A549 (cell line): ENCODE data around the gene PLEKHA7. TPM values are rescaled to one million over a fixed set of nuclear protein-coding genes. Genes with fewer than 3 reads are reported as not detected.

ENCODE experiments used
- ATAC-seq, 2 experiments: fragments of 200-7000 bp in 1 of 2; fragments of >200 bp in 1 of 2; cut with Nextera tagmentation in 1 of 2; cut with Tn5 transposase in 1 of 2; 3 replicates each; pipeline versions ENCODE4 v1.8.0 to v1.9.1; 2018 to 2020; ENCODE audit warnings: mild to moderate bottlenecking in 1 of 2, moderate library complexity in 1 of 2
- CTCF ChIA-PET: fragments of 300-600 bp; sonication (Branson Sonifier 250); formaldehyde crosslinking; extraction: SDS; loops from one replicate; lab custom pipeline; 2021; ENCODE audit warnings: antibody characterized with exemption, inconsistent platforms; lab: Yijun Ruan, JAX
- POLR2A ChIA-PET: fragments of 350-600 bp; formaldehyde crosslinking; extraction: SDS; loops from one replicate; lab custom pipeline; 2021; ENCODE audit warnings: antibody characterized with exemption, inconsistent platforms; lab: Yijun Ruan, JAX
- DNase-seq, 2 experiments: peaks; one replicate each; pipeline versions ENCODE4 v3.0.0 to v3.0.0-alpha.2; 2011 to 2016; ENCODE audit warnings: low read depth in 1 of 2, low spot score in 1 of 2
- FAIRE-seq: peaks from 2 replicates; lab custom pipeline; 2011; peaks lifted over from hg19 to GRCh38; lab: Jason Lieb, UNC
- H3K27ac ChIP-seq, 2 experiments: fragments of >200 bp; sonication (Bioruptor Twin); formaldehyde crosslinking; 3 replicates each; pipeline ENCODE4 v1.5.1; 2016 to 2017
- H3K4me1 ChIP-seq: fragments of >200 bp; sonication (Bioruptor Twin); formaldehyde crosslinking; 3 replicates; pipeline ENCODE4 v1.6.1; 2016
- H3K4me2 ChIP-seq: fragments of >200 bp; sonication (Bioruptor Twin); formaldehyde crosslinking; 3 replicates; pipeline ENCODE4 v1.6.1; 2016
- H3K4me3 ChIP-seq: fragments of >200 bp; sonication (Bioruptor Twin); formaldehyde crosslinking; 3 replicates; pipeline ENCODE4 v1.5.1; 2016
- H3K9me3 ChIP-seq: fragments of >200 bp; sonication (Bioruptor Twin); formaldehyde crosslinking; 3 replicates; pipeline ENCODE4 v1.6.1; 2016
- CEBPB ChIP-seq, 2 experiments: fragments of >200 bp in 1 of 2; sonication (Bioruptor Twin) in 1 of 2; formaldehyde crosslinking in 1 of 2; IDR thresholded peaks; 2 replicates each; pipeline ENCODE4 v1.6.1; 2012 to 2016
- E2F6 ChIP-seq: IDR thresholded peaks from 2 replicates; pipeline ENCODE4 v1.6.1; 2012; ENCODE audit warnings: low read depth, borderline replicate concordance
- ELK1 ChIP-seq: fragments of 150-350 bp; IDR thresholded peaks from 2 replicates; pipeline ENCODE4 v1.6.1; 2014; ENCODE audit warnings: low read depth, mild to moderate bottlenecking, low read length
- EP300 ChIP-seq, 2 experiments: fragments of >200 bp; sonication (Bioruptor Twin); formaldehyde crosslinking; IDR thresholded peaks; 2 replicates in 1 of 2; 3 replicates in 1 of 2; pipeline ENCODE4 v1.6.1; 2016 to 2017
- FOSB ChIP-seq: fragments of 250-450 bp; sonication (Bioruptor Pico); IDR thresholded peaks from 2 replicates; pipeline ENCODE4 v1.5.0; 2020; ENCODE audit warnings: mild to moderate bottlenecking, moderate library complexity
- FOSL2 ChIP-seq, 2 experiments: fragments of 450-650 bp in 1 of 2; fragments of >200 bp in 1 of 2; sonication (Bioruptor Twin) in 1 of 2; formaldehyde crosslinking; IDR thresholded peaks; 2 replicates each; pipeline versions ENCODE4 v1.5.0 to v1.6.1; 2016 to 2020; ENCODE audit warnings: mild to moderate bottlenecking in 1 of 2, moderate library complexity in 1 of 2
- FOXS1 ChIP-seq: fragments of 250-450 bp; sonication (Bioruptor Pico); IDR thresholded peaks from 2 replicates; pipeline ENCODE4 v1.5.0; 2020; ENCODE audit warnings: mild to moderate bottlenecking, moderate library complexity
- HES2 ChIP-seq: fragments of >200 bp; sonication (Bioruptor Twin); formaldehyde crosslinking; IDR thresholded peaks from 2 replicates; pipeline ENCODE4 v1.6.1; 2016
- HEYL ChIP-seq: fragments of 250-450 bp; sonication (Bioruptor Pico); IDR thresholded peaks from 2 replicates; pipeline ENCODE4 v1.8.0; 2021; ENCODE audit warnings: mild to moderate bottlenecking, moderate library complexity
- NR3C1 ChIP-seq: fragments of >200 bp; sonication (Bioruptor Twin); formaldehyde crosslinking; IDR thresholded peaks from 3 replicates; pipeline ENCODE4 v1.6.1; 2017
- PHF8 ChIP-seq: fragments of 200-600 bp; sonication (generic); IDR thresholded peaks from 2 replicates; pipeline ENCODE4 v1.6.1; 2016; ENCODE audit warnings: low read depth, mild to moderate bottlenecking, antibody characterized with exemption, moderate library complexity, borderline replicate concordance
- POLR2A ChIP-seq: IDR thresholded peaks from 2 replicates; pipeline ENCODE4 v1.6.1; 2012; ENCODE audit warnings: mild to moderate bottlenecking, low read length
- RAD21 ChIP-seq, 2 experiments: fragments of >200 bp in 1 of 2; sonication (Bioruptor Twin) in 1 of 2; formaldehyde crosslinking in 1 of 2; IDR thresholded peaks in 1 of 2; conservative IDR thresholded peaks in 1 of 2; 2 replicates in 1 of 2; 3 replicates in 1 of 2; pipeline ENCODE4 v1.6.1; 2012 to 2018; ENCODE audit warnings: inconsistent platforms in 1 of 2
- RNF2 ChIP-seq: fragments of 200-600 bp; sonication (generic); IDR thresholded peaks from 2 replicates; pipeline ENCODE4 v1.6.1; 2016; ENCODE audit warnings: low read depth, mild to moderate bottlenecking, antibody characterized with exemption, moderate library complexity, borderline replicate concordance
- SMC3 ChIP-seq: fragments of >200 bp; sonication (Bioruptor Twin); formaldehyde crosslinking; IDR thresholded peaks from 3 replicates; pipeline ENCODE4 v1.6.1; 2018; ENCODE audit warnings: inconsistent platforms
- TFCP2L1 ChIP-seq: fragments of 250-450 bp; sonication (Bioruptor Pico); IDR thresholded peaks from 2 replicates; pipeline ENCODE4 v1.5.0; 2021; ENCODE audit warnings: mild to moderate bottlenecking
- ZC3H11A ChIP-seq: fragments of 450-650 bp; IDR thresholded peaks from 2 replicates; pipeline ENCODE4 v1.6.1; 2014; ENCODE audit warnings: antibody characterized with exemption, mild to moderate bottlenecking
- ZNF302 ChIP-seq: fragments of 250-450 bp; sonication (Bioruptor Pico); IDR thresholded peaks from 2 replicates; pipeline ENCODE4 v1.9.0; 2021; ENCODE audit warnings: inconsistent platforms, mild to moderate bottlenecking, moderate library complexity
- WGBS: methylation state at CpG from one replicate; pipeline ENCODE4 v1.1.6; 2017; ENCODE audit errors: missing lambda C conversion rate; 5-methylcytosine and 5-hydroxymethylcytosine counted together
- polyA plus RNA-seq, 4 experiments: library from polyadenylated mRNA; depleted of rRNA in 3 of 4; stranded (reverse); fragments of >200 nt; fragmentation: RNase III in 1 of 4; extraction: RNeasy Plus Mini Kit Qiagen cat#74134 plus additional on column Dnase treatment in 1 of 4; gene quantifications; 2 replicates in 3 of 4; 3 replicates in 1 of 4; pipeline ENCODE4 v1.2.3, GENCODE V29; 2011 to 2017
- TF ChIP-seq, protein P1 (sequence below): fragments of >200 bp; sonication (Bioruptor Twin); formaldehyde crosslinking; IDR thresholded peaks from 3 replicates; pipeline ENCODE4 v1.5.1; 2016
- TF ChIP-seq, protein P2 (sequence below): fragments of 250-450 bp; sonication (Bioruptor Pico); IDR thresholded peaks from 2 replicates; pipeline ENCODE4 v1.5.0; 2020; ENCODE audit warnings: low read depth, mild to moderate bottlenecking, moderate library complexity
- TF ChIP-seq, protein P3 (sequence below): IDR thresholded peaks from 2 replicates; pipeline ENCODE4 v1.6.1; 2012

Gene PLEKHA7
- polyA plus RNA-seq, 2 of the 4 experiments (the other 2 are of a cell fraction) = 8.7 to 13.8 TPM

DNA sequence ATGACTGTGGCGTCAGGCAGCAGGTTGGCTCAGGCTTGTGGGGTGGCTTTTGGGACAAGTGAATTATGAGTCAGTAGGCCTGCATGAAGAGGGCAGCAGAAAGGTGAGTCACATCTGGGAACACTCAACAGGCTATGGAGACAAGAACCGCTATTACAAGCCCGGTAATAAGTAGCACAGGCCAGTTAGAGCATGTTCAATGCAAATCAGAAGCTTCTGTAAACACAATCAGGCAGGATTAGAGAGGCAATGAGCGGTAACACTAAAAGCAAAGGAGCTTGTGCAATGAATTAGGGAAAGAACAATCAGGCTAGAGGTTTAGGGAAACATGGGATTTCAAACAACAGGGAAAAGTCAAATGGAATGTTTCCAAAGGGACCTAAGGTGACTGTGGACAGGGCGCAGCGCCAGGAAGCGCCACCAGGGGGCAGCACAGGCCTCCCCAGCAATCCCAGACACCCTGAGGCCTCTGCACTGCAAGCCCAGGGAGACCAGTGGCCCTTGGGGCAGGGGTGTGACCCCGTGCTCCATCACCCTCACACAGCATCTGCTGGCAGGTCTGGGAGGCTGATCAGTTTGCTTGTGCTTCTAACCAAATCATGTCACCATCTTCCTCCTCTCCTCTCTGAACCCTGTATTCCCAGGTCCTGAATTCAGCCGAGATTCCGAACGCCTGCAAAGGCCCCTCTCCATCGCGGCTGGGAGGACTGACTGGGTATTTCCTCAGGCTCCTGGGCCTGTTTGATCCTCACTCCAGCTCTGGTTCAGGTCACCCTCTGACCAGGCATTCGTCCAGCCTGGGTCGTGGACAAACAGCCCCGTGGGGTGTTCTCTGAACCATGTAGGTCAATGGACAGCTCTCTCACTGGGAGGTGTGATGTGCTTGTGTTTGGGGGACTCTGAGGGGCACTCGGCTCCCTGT lies 225.8 kb downstream of the PLEKHA7 start:
- peak; percentile 70 for DNase-seq
- no peak for TF ChIP-seq HES2
- TF ChIP-seq, protein P1, sequence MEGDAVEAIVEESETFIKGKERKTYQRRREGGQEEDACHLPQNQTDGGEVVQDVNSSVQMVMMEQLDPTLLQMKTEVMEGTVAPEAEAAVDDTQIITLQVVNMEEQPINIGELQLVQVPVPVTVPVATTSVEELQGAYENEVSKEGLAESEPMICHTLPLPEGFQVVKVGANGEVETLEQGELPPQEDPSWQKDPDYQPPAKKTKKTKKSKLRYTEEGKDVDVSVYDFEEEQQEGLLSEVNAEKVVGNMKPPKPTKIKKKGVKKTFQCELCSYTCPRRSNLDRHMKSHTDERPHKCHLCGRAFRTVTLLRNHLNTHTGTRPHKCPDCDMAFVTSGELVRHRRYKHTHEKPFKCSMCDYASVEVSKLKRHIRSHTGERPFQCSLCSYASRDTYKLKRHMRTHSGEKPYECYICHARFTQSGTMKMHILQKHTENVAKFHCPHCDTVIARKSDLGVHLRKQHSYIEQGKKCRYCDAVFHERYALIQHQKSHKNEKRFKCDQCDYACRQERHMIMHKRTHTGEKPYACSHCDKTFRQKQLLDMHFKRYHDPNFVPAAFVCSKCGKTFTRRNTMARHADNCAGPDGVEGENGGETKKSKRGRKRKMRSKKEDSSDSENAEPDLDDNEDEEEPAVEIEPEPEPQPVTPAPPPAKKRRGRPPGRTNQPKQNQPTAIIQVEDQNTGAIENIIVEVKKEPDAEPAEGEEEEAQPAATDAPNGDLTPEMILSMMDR = peak; percentile 86
- TF ChIP-seq SMC3 = peak; percentile 62
- TF ChIP-seq FOSL2 (IDR thresholded peaks at IDR 0.05) = no peak
- TF ChIP-seq FOSL2 (CRISPR knock-in tag; IDR thresholded peaks at IDR 0.05) = 0 out of 2 replicates have a peak, but pooled peaks have one; percentile 15
- peak; percentile 64 to 67 for TF ChIP-seq RAD21 (conservative IDR thresholded peaks at IDR 0.05 in 1 of 2, IDR thresholded peaks at IDR 0.05 in 1 of 2)
- 49% methylated on average over 15 of the region's 17 CpGs for WGBS
- Histone ChIP-seq H3K4me1 (peaks cover 34% of the 10 kb centered on the region), H3K9me3 (no peaks in the 10 kb centered on the region), H3K4me2 (no peak overlapping the region), H3K27ac (peak overlapping the region in 1 of 2 experiments; percentile 51; a peak in 3 of 6 replicates), H3K4me3 (no peak overlapping the region)
- peak; percentile 55 to 83; a peak in 5 of 6 replicates for ATAC-seq
- ChIA-PET CTCF (interaction anchor here (0.7 to 7.9 kb wide), 36 partner anchors 9 to 380 kb away, joined by 3 to 94 read pairs (median 4); partner anchors contain the start of gene C11orf58), POLR2A (no interaction called here)
- no peak for FAIRE-seq

DNA sequence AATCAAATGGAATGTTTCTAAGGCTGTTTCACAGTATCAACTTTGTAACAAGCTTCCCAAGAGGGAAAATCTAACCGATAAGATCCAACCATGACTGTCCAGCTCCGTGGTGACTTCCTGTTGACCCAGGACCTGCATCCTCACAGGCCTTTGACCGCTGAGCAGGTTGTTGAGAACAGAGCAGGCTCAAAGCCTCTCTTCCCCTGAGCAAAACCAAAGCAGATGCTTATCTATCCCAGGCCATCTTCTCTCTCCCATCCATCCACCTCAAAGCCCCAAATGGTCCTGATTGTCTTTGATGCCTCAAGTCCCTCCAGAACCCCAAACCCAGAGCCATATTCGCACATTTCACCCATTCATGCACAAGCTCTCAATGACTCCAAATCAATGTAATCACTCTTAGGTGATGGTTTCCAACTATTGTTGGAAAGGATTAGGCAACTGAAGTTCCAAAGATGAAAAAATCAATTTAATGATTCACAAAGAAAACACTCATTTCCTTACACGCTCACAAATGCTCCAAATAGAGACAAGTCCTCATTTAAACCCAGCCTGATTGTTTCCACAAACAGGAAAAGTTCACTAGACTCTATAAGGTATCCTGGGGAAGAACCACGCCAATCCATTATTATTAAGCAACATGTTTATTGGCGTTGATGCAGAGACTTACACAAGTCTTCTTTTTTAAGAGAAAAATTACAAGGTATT lies 227.0 kb downstream of the PLEKHA7 start:
- no peak overlapping the region for H3K4me3 ChIP-seq
- H3K9me3 ChIP-seq = no peaks in the 10 kb centered on the region
- H3K27ac ChIP-seq = no peak overlapping the region

GRCh38 chr11:16786131-16786530 lies 228.1 kb downstream of the PLEKHA7 start:
- ATAC-seq (no peak), DNase-seq (no peak), FAIRE-seq (no peak)
- H3K9me3 ChIP-seq = no peaks in the 10 kb centered on the region
- ChIA-PET POLR2A (no interaction called here), CTCF (interaction anchor here (0.6 to 7.9 kb wide), 31 partner anchors 8 to 323 kb away, joined by 3 to 94 read pairs (median 5); no protein-coding TSS in a partner anchor)
- 87% methylated on average over 6 of the region's 6 CpGs for WGBS
- no peak overlapping the region for H3K27ac ChIP-seq
- no peak overlapping the region for H3K4me3 ChIP-seq
- H3K4me2 ChIP-seq = no peak overlapping the region
- H3K4me1 ChIP-seq = peaks cover 19% of the 10 kb centered on the region
- TF ChIP-seq, protein P2, sequence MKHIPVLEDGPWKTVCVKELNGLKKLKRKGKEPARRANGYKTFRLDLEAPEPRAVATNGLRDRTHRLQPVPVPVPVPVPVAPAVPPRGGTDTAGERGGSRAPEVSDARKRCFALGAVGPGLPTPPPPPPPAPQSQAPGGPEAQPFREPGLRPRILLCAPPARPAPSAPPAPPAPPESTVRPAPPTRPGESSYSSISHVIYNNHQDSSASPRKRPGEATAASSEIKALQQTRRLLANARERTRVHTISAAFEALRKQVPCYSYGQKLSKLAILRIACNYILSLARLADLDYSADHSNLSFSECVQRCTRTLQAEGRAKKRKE (CRISPR knock-in tag) = no peak
- no peak for TF ChIP-seq CEBPB (IDR thresholded peaks at IDR 0.05)
- TF ChIP-seq RNF2 = no peak
- no peak for TF ChIP-seq E2F6
- TF ChIP-seq, protein P3, sequence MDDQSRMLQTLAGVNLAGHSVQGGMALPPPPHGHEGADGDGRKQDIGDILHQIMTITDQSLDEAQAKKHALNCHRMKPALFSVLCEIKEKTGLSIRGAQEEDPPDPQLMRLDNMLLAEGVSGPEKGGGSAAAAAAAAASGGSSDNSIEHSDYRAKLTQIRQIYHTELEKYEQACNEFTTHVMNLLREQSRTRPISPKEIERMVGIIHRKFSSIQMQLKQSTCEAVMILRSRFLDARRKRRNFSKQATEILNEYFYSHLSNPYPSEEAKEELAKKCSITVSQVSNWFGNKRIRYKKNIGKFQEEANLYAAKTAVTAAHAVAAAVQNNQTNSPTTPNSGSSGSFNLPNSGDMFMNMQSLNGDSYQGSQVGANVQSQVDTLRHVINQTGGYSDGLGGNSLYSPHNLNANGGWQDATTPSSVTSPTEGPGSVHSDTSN = no peak
- TF ChIP-seq ZNF302 (CRISPR knock-in tag) = no peak
- no peak for TF ChIP-seq PHF8
- no peak for TF ChIP-seq POLR2A
- TF ChIP-seq TFCP2L1 = no peak
- TF ChIP-seq FOXS1 (CRISPR knock-in tag) = no peak

More for the DNA sequence above, 227.0 kb downstream of the PLEKHA7 start:
- H3K4me2 ChIP-seq = no peak overlapping the region
- TF ChIP-seq FOSB (CRISPR knock-in tag) (no peak), HEYL (CRISPR knock-in tag) (no peak), ZC3H11A (no peak), PHF8 (no peak), ELK1 (no peak), NR3C1 (no peak), EP300 (IDR thresholded peaks at IDR 0.05) (no peak)
- TF ChIP-seq, protein P2 (CRISPR knock-in tag) = no peak
- DNase-seq (no peak), FAIRE-seq (no peak), ATAC-seq (no peak)
- CTCF ChIA-PET = interaction anchor here (0.8 to 7.9 kb wide), 16 partner anchors 8 to 288 kb away, joined by 3 to 94 read pairs (median 9); no protein-coding TSS in a partner anchor
- 87% methylated on average over 7 of the region's 7 CpGs for WGBS
- H3K4me1 ChIP-seq = peaks cover 30% of the 10 kb centered on the region
- POLR2A ChIA-PET = no interaction called here
